Mammary epithelial cell (primary cell): Measurements from ENCODE around the gene UMODL1.

Source experiments
- CTCF ChIP-seq, 2 donors: IDR thresholded peaks in 1 of 2; conservative IDR thresholded peaks in 1 of 2; 2 replicates each; pipeline ENCODE4 v1.5.1; 2011 to 2012; ENCODE audit warnings: inconsistent platforms in 2 of 2, low read length in 2 of 2, mild to moderate bottlenecking in 2 of 2, control low read depth in 1 of 2, low read depth in 1 of 2; ENCODE audit not compliant: insufficient read depth in 1 of 2; ENCODE audit errors: extremely low read depth in 1 of 2
- EZH2 ChIP-seq: IDR thresholded peaks from 2 replicates; pipeline ENCODE4 v1.6.1; 2012; ENCODE audit warnings: low read length, inconsistent platforms, borderline replicate concordance

GRCh38 chr21:42127164-42128150 lies 56.3 kb downstream of the UMODL1 start:
- TF ChIP-seq CTCF (conservative IDR thresholded peaks at IDR 0.05 in 1 of 2, IDR thresholded peaks at IDR 0.05 in 1 of 2; ENCODE audit: extremely low read depth in 1 of 2, insufficient read depth in 1 of 2, low read depth in 1 of 2, low read length in 2 of 2) (no peak), EZH2 (no peak)
